Measurements from ENCODE around the gene HOXA13. TPM values are rescaled to one million over a fixed set of nuclear protein-coding genes. Genes with fewer than 3 reads are reported as not detected.

Gene HOXA13
- total RNA-seq, 6 donors from 2014 or later: not detected

- H3K36me3 ChIP-seq: no peaks in the 10 kb centered on the region
- ATAC-seq (ENCODE audit: low FRiP score in 2 of 2) (no peak), DNase-seq (peak in 1 of 2 donors; percentile 66)
- no peaks in the 10 kb centered on the region for H3K9me3 ChIP-seq
- no peak overlapping the region for H3K27ac ChIP-seq
- peaks cover 3 to 98% (median 60%) of the 10 kb centered on the region in 4 donors for H3K27me3 ChIP-seq
- H3K4me1 ChIP-seq: peaks cover 34 to 37% (median 35%) of the 10 kb centered on the region in 4 donors
- WGBS, 2 donors: 16 to 22% methylated on average over 29 to 42 of the region's 42 CpGs
- peak overlapping the region in 3 of 4 donors; percentile 22 to 37 (median 37) for H3K4me3 ChIP-seq
- no peak for TF ChIP-seq EP300 (IDR thresholded peaks at IDR 0.05)
- no peak for TF ChIP-seq POLR2AphosphoS5 (IDR thresholded peaks at IDR 0.05)
- TF ChIP-seq POLR2A (IDR thresholded peaks at IDR 0.05): no peak
- no peak for TF ChIP-seq CTCF (IDR thresholded peaks at IDR 0.05)
Measured at GRCh38 chr7:27191833-27192545, 7.9 kb downstream of the HOXA13 start.

GRCh38 chr7:27191161-27191731 lies 8.6 kb downstream of the HOXA13 start:
- TF ChIP-seq EP300 (IDR thresholded peaks at IDR 0.05) (no peak), POLR2A (IDR thresholded peaks at IDR 0.05) (no peak), POLR2AphosphoS5 (IDR thresholded peaks at IDR 0.05) (no peak), CTCF (IDR thresholded peaks at IDR 0.05) (no peak)
- WGBS, 2 donors: 31 to 38% methylated on average over 14 to 15 of the region's 15 CpGs
- Histone ChIP-seq H3K4me1 (peaks cover 34 to 37% (median 35%) of the 10 kb centered on the region in 4 donors), H3K27me3 (peaks cover 3 to 95% (median 60%) of the 10 kb centered on the region in 4 donors), H3K9me3 (no peaks in the 10 kb centered on the region), H3K27ac (no peak overlapping the region), H3K36me3 (no peaks in the 10 kb centered on the region), H3K4me3 (no peak overlapping the region)
- no peak for ATAC-seq (ENCODE audit: low FRiP score in 2 of 2)
- DNase-seq: no peak

- 39 to 51% methylated on average over 7 of the region's 7 CpGs for WGBS, 2 donors
- ATAC-seq (ENCODE audit: low FRiP score in 2 of 2): no peak
Measured at GRCh38 chr7:27189997-27190748, 9.7 kb downstream of the HOXA13 start.

More at GRCh38 chr7:27189997-27190748, 9.7 kb downstream of the HOXA13 start:
- no peak overlapping the region for H3K4me3 ChIP-seq
- peaks cover 39 to 44% (median 42%) of the 10 kb centered on the region in 4 donors for H3K4me1 ChIP-seq
- no peaks in the 10 kb centered on the region for H3K9me3 ChIP-seq
- peaks cover 3 to 96% (median 66%) of the 10 kb centered on the region in 4 donors for H3K27me3 ChIP-seq
- DNase-seq: no peak
- TF ChIP-seq EP300 (IDR thresholded peaks at IDR 0.05) (no peak), CTCF (IDR thresholded peaks at IDR 0.05) (no peak), POLR2AphosphoS5 (IDR thresholded peaks at IDR 0.05) (no peak), POLR2A (IDR thresholded peaks at IDR 0.05) (no peak)
- no peaks in the 10 kb centered on the region for H3K36me3 ChIP-seq
- H3K27ac ChIP-seq: no peak overlapping the region

All from upper lobe of left lung (tissue), 6 donors.